ENCODE data around the gene LRATD1.

DNA sequence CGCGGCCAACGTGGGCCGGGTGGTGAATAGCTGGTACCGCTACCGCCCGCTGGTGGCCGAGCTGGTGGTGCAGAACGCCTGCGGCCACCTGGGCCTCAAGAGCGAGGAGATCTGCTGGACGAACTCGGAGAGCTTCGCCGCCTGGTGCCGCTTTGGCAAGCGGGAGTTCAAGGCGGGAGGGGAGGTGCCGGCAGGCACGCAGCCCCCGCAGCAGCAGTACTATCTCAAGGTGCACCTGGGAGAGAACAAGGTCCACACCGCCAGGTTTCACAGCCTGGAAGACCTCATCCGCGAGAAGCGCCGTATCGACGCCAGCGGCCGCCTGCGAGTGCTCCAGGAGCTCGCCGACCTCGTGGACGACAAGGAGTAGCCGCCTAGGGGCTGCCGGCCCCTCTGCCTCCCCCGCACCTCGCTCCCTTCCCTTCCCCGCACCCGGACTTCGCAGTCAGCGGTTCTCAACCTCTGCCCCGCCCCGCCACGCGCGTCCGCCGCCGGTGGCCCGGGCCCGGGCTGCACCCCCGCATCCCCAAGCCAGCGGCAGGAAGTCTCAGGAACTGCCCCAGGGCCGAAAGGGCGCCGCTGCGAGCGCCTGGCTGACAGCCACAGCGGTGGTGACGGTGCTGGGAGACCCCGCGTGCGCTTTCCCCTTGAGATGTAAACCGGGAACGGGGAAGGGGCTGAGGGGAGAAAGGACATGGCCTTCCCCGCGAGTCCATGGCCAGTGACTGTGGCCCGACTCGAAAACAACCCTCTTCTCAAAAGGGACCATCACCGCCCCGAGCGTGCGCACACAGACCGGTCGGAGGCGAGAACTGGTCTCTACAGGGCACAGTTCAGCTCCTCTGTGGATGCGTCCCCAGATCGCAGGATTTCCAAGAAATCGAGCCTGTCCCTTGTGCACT is 2.2 kb downstream of the LRATD1 start:
- TF ChIP-seq CTCF (conservative IDR thresholded peaks at IDR 0.05; ENCODE audit: low read length) (no peak), EZH2phosphoT487 (IDR thresholded peaks at IDR 0.05; ENCODE audit: borderline replicate concordance) (no peak)

Data from Loucy (cell line).